Measurements from ENCODE around the gene KLHL29.

- TF ChIP-seq SP1 (IDR thresholded peaks at IDR 0.05) (no peak), CTCF (IDR thresholded peaks at IDR 0.05; ENCODE audit: low read depth, low read length, missing input control) (no peak), NR2F2 (IDR thresholded peaks at IDR 0.05) (no peak), TAF1 (conservative IDR thresholded peaks at IDR 0.05) (no peak), ATF3 (IDR thresholded peaks at IDR 0.05) (no peak), RAD21 (IDR thresholded peaks at IDR 0.05) (no peak), REST (IDR thresholded peaks at IDR 0.05) (no peak), JUND (IDR thresholded peaks at IDR 0.05) (no peak), RXRA (IDR thresholded peaks at IDR 0.05) (no peak)
These were observed 149.8 kb downstream of the KLHL29 start for GRCh38 chr2:23534771-23535170.

All from liver (tissue), 3 donors.